ENCODE measurements around the gene SPINT4. TPM values are rescaled to one million over a fixed set of nuclear protein-coding genes. Genes with fewer than 3 reads are reported as not detected.

Gene SPINT4
- total RNA-seq, 1 experiment from 2014 or later, result not detected

DNA sequence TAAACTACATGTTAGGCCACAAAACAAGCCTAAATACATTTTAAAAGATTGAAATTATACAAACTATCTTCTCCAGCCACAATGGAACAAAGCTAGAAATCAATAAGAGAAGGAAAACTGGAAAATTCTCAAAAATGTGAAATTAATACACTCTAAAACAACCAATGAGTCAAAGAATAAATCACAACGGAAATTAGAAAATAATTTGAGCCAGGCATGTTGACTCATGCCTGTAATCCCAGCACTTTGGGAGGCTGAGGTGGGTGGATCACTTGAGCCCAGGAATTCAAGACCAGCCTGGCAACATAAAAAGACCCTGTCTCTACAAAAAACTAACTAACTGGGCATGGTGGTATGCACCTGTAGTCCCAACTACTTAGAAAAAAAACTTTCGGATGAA, 26.7 kb upstream of the SPINT4 start:
- CTCF ChIA-PET, result no interaction called here
- TF ChIP-seq, protein P1, sequence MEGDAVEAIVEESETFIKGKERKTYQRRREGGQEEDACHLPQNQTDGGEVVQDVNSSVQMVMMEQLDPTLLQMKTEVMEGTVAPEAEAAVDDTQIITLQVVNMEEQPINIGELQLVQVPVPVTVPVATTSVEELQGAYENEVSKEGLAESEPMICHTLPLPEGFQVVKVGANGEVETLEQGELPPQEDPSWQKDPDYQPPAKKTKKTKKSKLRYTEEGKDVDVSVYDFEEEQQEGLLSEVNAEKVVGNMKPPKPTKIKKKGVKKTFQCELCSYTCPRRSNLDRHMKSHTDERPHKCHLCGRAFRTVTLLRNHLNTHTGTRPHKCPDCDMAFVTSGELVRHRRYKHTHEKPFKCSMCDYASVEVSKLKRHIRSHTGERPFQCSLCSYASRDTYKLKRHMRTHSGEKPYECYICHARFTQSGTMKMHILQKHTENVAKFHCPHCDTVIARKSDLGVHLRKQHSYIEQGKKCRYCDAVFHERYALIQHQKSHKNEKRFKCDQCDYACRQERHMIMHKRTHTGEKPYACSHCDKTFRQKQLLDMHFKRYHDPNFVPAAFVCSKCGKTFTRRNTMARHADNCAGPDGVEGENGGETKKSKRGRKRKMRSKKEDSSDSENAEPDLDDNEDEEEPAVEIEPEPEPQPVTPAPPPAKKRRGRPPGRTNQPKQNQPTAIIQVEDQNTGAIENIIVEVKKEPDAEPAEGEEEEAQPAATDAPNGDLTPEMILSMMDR (IDR thresholded peaks at IDR 0.05), result no peak
- TF ChIP-seq POLR2AphosphoS5 (IDR thresholded peaks at IDR 0.05; ENCODE audit: low read depth, low read length) (no peak), TCF7L2 (IDR thresholded peaks at IDR 0.05; ENCODE audit: low read depth, low read length) (no peak), SIN3A (IDR thresholded peaks at IDR 0.05; ENCODE audit: borderline replicate concordance, insufficient read depth, low read depth, low read length) (no peak)
- TF ChIP-seq, protein P2, sequence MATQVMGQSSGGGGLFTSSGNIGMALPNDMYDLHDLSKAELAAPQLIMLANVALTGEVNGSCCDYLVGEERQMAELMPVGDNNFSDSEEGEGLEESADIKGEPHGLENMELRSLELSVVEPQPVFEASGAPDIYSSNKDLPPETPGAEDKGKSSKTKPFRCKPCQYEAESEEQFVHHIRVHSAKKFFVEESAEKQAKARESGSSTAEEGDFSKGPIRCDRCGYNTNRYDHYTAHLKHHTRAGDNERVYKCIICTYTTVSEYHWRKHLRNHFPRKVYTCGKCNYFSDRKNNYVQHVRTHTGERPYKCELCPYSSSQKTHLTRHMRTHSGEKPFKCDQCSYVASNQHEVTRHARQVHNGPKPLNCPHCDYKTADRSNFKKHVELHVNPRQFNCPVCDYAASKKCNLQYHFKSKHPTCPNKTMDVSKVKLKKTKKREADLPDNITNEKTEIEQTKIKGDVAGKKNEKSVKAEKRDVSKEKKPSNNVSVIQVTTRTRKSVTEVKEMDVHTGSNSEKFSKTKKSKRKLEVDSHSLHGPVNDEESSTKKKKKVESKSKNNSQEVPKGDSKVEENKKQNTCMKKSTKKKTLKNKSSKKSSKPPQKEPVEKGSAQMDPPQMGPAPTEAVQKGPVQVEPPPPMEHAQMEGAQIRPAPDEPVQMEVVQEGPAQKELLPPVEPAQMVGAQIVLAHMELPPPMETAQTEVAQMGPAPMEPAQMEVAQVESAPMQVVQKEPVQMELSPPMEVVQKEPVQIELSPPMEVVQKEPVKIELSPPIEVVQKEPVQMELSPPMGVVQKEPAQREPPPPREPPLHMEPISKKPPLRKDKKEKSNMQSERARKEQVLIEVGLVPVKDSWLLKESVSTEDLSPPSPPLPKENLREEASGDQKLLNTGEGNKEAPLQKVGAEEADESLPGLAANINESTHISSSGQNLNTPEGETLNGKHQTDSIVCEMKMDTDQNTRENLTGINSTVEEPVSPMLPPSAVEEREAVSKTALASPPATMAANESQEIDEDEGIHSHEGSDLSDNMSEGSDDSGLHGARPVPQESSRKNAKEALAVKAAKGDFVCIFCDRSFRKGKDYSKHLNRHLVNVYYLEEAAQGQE (IDR thresholded peaks at IDR 0.05; ENCODE audit: insufficient read depth in 1 of 2, low read depth in 2 of 2, low read length in 1 of 2), result no peak

DNA sequence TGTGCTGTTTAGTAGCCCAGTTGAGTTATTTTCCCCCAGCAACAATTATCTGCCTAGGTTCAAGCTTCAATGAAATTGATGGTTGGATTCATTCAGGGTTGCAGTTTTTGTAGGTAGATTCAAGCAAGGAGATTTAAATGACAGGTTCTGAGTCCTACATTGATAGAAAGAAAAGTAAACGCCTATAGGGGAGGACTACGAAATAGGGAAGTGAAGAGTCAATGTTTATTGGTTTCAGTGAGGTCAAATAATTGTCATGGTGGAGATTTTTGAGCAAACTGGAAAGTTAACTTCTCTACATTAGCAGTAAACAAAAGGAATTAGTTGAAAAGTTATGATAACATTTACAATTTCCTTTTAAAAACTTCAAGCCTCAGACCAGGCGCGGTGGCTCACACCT, 21.0 kb upstream of the SPINT4 start:
- Histone ChIP-seq H3K27ac (ENCODE audit: low read length) (no peak overlapping the region), H3K4me1 (ENCODE audit: control insufficient read depth, insufficient read depth, low read length) (no peaks in the 10 kb centered on the region), H3K27me3 (ENCODE audit: control insufficient read depth, insufficient read depth, low read length) (0 out of 2 replicates have a peak, but pooled peaks cover 2% of the 10 kb centered on the region), H3K36me3 (ENCODE audit: control insufficient read depth, insufficient read depth, low read length) (no peaks in the 10 kb centered on the region), H3K9me3 (ENCODE audit: control insufficient read depth, insufficient read depth, low read depth, low read length) (no peaks in the 10 kb centered on the region), H3K4me3 (ENCODE audit: low read depth in 2 of 2, low read length in 2 of 2) (no peak overlapping the region)
- no TSS peak for BruUV-seq (replicated peaks)
- ChIA-PET POLR2A (no interaction called here), CTCF (no interaction called here)
- in situ Hi-C loops (cut with HindIII; ENCODE audit: low pct_unique_long_range_greater_than_20kb, low sequenced_read_pairs) (no loop called here), intact Hi-C loops (cut with micrococcal nuclease; ENCODE audit: unreplicated experiment) (no loop called here)
- TF ChIP-seq, protein P2 (IDR thresholded peaks at IDR 0.05; ENCODE audit: insufficient read depth in 1 of 2, low read depth in 2 of 2, low read length in 1 of 2), result no peak
- TF ChIP-seq POLR2AphosphoS5 (IDR thresholded peaks at IDR 0.05; ENCODE audit: low read depth, low read length), result no peak
- TF ChIP-seq, protein P1 (IDR thresholded peaks at IDR 0.05), result no peak
- no peak for TF ChIP-seq TCF7L2 (IDR thresholded peaks at IDR 0.05; ENCODE audit: low read depth, low read length)
- TF ChIP-seq SIN3A (IDR thresholded peaks at IDR 0.05; ENCODE audit: borderline replicate concordance, insufficient read depth, low read depth, low read length), result no peak
- no peak for ATAC-seq
- no peak for DNase-seq (ENCODE audit: low read depth, low spot score)

More for the DNA sequence above, 26.7 kb upstream of the SPINT4 start:
- ATAC-seq (no peak), DNase-seq (ENCODE audit: low read depth, low spot score) (no peak)
- Histone ChIP-seq H3K27ac (ENCODE audit: low read length) (no peak overlapping the region), H3K36me3 (ENCODE audit: control insufficient read depth, insufficient read depth, low read length) (no peaks in the 10 kb centered on the region), H3K27me3 (ENCODE audit: control insufficient read depth, insufficient read depth, low read length) (no peaks in the 10 kb centered on the region), H3K4me3 (ENCODE audit: low read depth in 2 of 2, low read length in 2 of 2) (no peak overlapping the region), H3K4me1 (ENCODE audit: control insufficient read depth, insufficient read depth, low read length) (no peaks in the 10 kb centered on the region), H3K9me3 (ENCODE audit: control insufficient read depth, insufficient read depth, low read depth, low read length) (no peaks in the 10 kb centered on the region)
- BruUV-seq (replicated peaks), result no TSS peak
- intact Hi-C loops (cut with micrococcal nuclease; ENCODE audit: unreplicated experiment), result no loop called here
- in situ Hi-C loops (cut with HindIII; ENCODE audit: low pct_unique_long_range_greater_than_20kb, low sequenced_read_pairs), result no loop called here
- POLR2A ChIA-PET, result no interaction called here

All from Panc1 (cell line).